ENCODE data around the gene ARHGAP4. TPM values are rescaled to one million over a fixed set of nuclear protein-coding genes. Genes with fewer than 3 reads are reported as not detected.
A peak's percentile ranks its signal among the peaks of the same experiment; 100 is the strongest.

The ARHGAP4 gene
- total RNA-seq, 2 donors from 2014 or later, result 56.0 to 65.0 TPM

- no peak overlapping the region for H3K4me3 Mint-ChIP-seq
- Histone ChIP-seq H3K27ac (ENCODE audit: low read depth, low read length) (no peak overlapping the region), H3K4me3 (ENCODE audit: low read length) (no peak overlapping the region), H3K9ac (ENCODE audit: extremely low read depth, low read length, poor library complexity, severe bottlenecking) (no peak overlapping the region), H3K4me1 (ENCODE audit: control insufficient read depth, insufficient read depth, low read length) (no peaks in the 10 kb centered on the region), H3K36me3 (ENCODE audit: control insufficient read depth, insufficient read depth, low read length) (no peaks in the 10 kb centered on the region), H3K9me3 (ENCODE audit: control insufficient read depth, low read length) (no peaks in the 10 kb centered on the region), H3K27me3 (ENCODE audit: control insufficient read depth, insufficient read depth, low read length, poor library complexity, severe bottlenecking) (no peaks in the 10 kb centered on the region)
- TF ChIP-seq CTCF (conservative IDR thresholded peaks at IDR 0.05), result peak; percentile 50
- no peak for DNase-seq
- H3K27me3 Mint-ChIP-seq (ENCODE audit: insufficient read depth), result no peaks in the 10 kb centered on the region
- H3K36me3 Mint-ChIP-seq (ENCODE audit: low read depth), result peaks cover 16% of the 10 kb centered on the region
- peaks cover 71% of the 10 kb centered on the region for H3K9me3 Mint-ChIP-seq
- H3K4me1 Mint-ChIP-seq, result peaks cover 4% of the 10 kb centered on the region
- no peak overlapping the region for H3K27ac Mint-ChIP-seq
- 84 to 88% methylated on average over 6 to 23 of the region's 25 CpGs for WGBS, 2 experiments (ENCODE audit: insufficient coverage in 1 of 2, insufficient read length in 1 of 2)
Observed at GRCh38 chrX:153922932-153923857, 2.9 kb downstream of the ARHGAP4 start.

GRCh38 chrX:153921511-153922446 lies 4.3 kb downstream of the ARHGAP4 start:
- H3K4me3 ChIP-seq (ENCODE audit: low read length), result no peak overlapping the region
- TF ChIP-seq CTCF (conservative IDR thresholded peaks at IDR 0.05), result no peak
- WGBS, 2 experiments (ENCODE audit: insufficient coverage in 1 of 2, insufficient read length in 1 of 2), result 88 to 93% methylated on average over 3 to 37 of the region's 40 CpGs
- no peak overlapping the region for H3K27ac ChIP-seq (ENCODE audit: low read depth, low read length)
- H3K9ac ChIP-seq (ENCODE audit: extremely low read depth, low read length, poor library complexity, severe bottlenecking), result no peak overlapping the region
- no peaks in the 10 kb centered on the region for H3K36me3 ChIP-seq (ENCODE audit: control insufficient read depth, insufficient read depth, low read length)
- peaks cover 24% of the 10 kb centered on the region for H3K36me3 Mint-ChIP-seq (ENCODE audit: low read depth)
- no peak for DNase-seq
- H3K4me1 Mint-ChIP-seq, result peaks cover 4% of the 10 kb centered on the region
- H3K27me3 Mint-ChIP-seq (ENCODE audit: insufficient read depth), result no peaks in the 10 kb centered on the region
- no peaks in the 10 kb centered on the region for H3K9me3 ChIP-seq (ENCODE audit: control insufficient read depth, low read length)
- peaks cover 69% of the 10 kb centered on the region for H3K9me3 Mint-ChIP-seq
- no peak overlapping the region for H3K4me3 Mint-ChIP-seq
- H3K27me3 ChIP-seq (ENCODE audit: control insufficient read depth, insufficient read depth, low read length, poor library complexity, severe bottlenecking), result no peaks in the 10 kb centered on the region
- H3K27ac Mint-ChIP-seq, result no peak overlapping the region
- no peaks in the 10 kb centered on the region for H3K4me1 ChIP-seq (ENCODE audit: control insufficient read depth, insufficient read depth, low read length)

GRCh38 chrX:153921070-153921469 lies 5.0 kb downstream of the ARHGAP4 start:
- H3K27ac Mint-ChIP-seq, result no peak overlapping the region
- 93 to 95% methylated on average over 6 to 16 of the region's 16 CpGs for WGBS, 2 experiments (ENCODE audit: insufficient coverage in 1 of 2, insufficient read length in 1 of 2)
- H3K4me3 ChIP-seq (ENCODE audit: low read length), result no peak overlapping the region
- H3K9me3 Mint-ChIP-seq, result peaks cover 74% of the 10 kb centered on the region
- TF ChIP-seq CTCF (conservative IDR thresholded peaks at IDR 0.05), result no peak
- H3K4me1 ChIP-seq (ENCODE audit: control insufficient read depth, insufficient read depth, low read length), result no peaks in the 10 kb centered on the region
- H3K9ac ChIP-seq (ENCODE audit: extremely low read depth, low read length, poor library complexity, severe bottlenecking), result no peak overlapping the region
- no peaks in the 10 kb centered on the region for H3K27me3 Mint-ChIP-seq (ENCODE audit: insufficient read depth)
- no peak overlapping the region for H3K4me3 Mint-ChIP-seq
- H3K27me3 ChIP-seq (ENCODE audit: control insufficient read depth, insufficient read depth, low read length, poor library complexity, severe bottlenecking), result no peaks in the 10 kb centered on the region
- H3K27ac ChIP-seq (ENCODE audit: low read depth, low read length), result no peak overlapping the region
- H3K9me3 ChIP-seq (ENCODE audit: control insufficient read depth, low read length), result no peaks in the 10 kb centered on the region
- H3K36me3 ChIP-seq (ENCODE audit: control insufficient read depth, insufficient read depth, low read length), result no peaks in the 10 kb centered on the region
- peaks cover 4% of the 10 kb centered on the region for H3K4me1 Mint-ChIP-seq
- DNase-seq, result no peak
- peaks cover 27% of the 10 kb centered on the region for H3K36me3 Mint-ChIP-seq (ENCODE audit: low read depth)
